WTC11 (cell line): Measurements from ENCODE around the gene TNFRSF6B. TPM values are rescaled to one million over a fixed set of nuclear protein-coding genes. Genes with fewer than 3 reads are reported as not detected.

ENCODE experiments used
- ATAC-seq: fragments of 200-7000 bp; cut with Tn5 transposase; 2 replicates; pipeline ENCODE4 v1.10.0; 2021; ENCODE audit warnings: mild to moderate bottlenecking, moderate library complexity
- CTCF ChIA-PET: fragments of 300-600 bp; sonication (Branson Sonifier 250); formaldehyde crosslinking; loops from one replicate; lab custom pipeline; 2021; ENCODE audit warnings: antibody characterized with exemption; lab: Charles Lee
- POLR2A ChIA-PET: fragments of 350-600 bp; sonication (Branson Sonifier 250); formaldehyde crosslinking; loops from one replicate; lab custom pipeline; 2021; ENCODE audit warnings: antibody characterized with exemption; lab: Charles Lee
- DNase-seq: peaks from one replicate; pipeline ENCODE4 v3.0.0; 2021; ENCODE audit warnings: low spot score
- H3K27ac Mint-ChIP-seq: 2 replicates; pipeline ENCODE4 v1.8.0; 2021; ENCODE audit warnings: mixed read lengths
- H3K27me3 Mint-ChIP-seq: 2 replicates; pipeline ENCODE4 v1.8.0; 2021; ENCODE audit warnings: low read depth, mild to moderate bottlenecking, moderate library complexity, mixed read lengths
- H3K36me3 Mint-ChIP-seq: 2 replicates; pipeline ENCODE4 v1.8.0; 2021; ENCODE audit warnings: mixed read lengths
- H3K4me1 Mint-ChIP-seq: 2 replicates; pipeline ENCODE4 v1.8.0; 2022; ENCODE audit warnings: mixed read lengths
- H3K4me3 Mint-ChIP-seq: 2 replicates; pipeline ENCODE4 v1.8.0; 2021; ENCODE audit warnings: mild to moderate bottlenecking, moderate library complexity, mixed read lengths
- H3K9me3 Mint-ChIP-seq: 2 replicates; pipeline ENCODE4 v1.8.0; 2021; ENCODE audit warnings: mixed read lengths
- ATF3 ChIP-seq: sonication (generic); formaldehyde crosslinking; conservative IDR thresholded peaks from 2 replicates; pipeline ENCODE4 v1.8.1; 2022; ENCODE audit warnings: mild to moderate bottlenecking, missing genetic modification reagents
- CREM ChIP-seq: sonication (generic); formaldehyde crosslinking; IDR thresholded peaks from 2 replicates; pipeline ENCODE4 v1.8.1; 2022; ENCODE audit warnings: mild to moderate bottlenecking, missing genetic modification reagents, moderate library complexity
- CTCF ChIP-seq: fragments of 200-600 bp; IDR thresholded peaks from 2 replicates; pipeline ENCODE4 v1.8.0; 2022; ENCODE audit warnings: antibody characterized with exemption
- ERG ChIP-seq: fragments of 250-450 bp; sonication (Bioruptor Pico); IDR thresholded peaks from 2 replicates; pipeline ENCODE4 v1.8.0; 2021; ENCODE audit warnings: mild to moderate bottlenecking
- FOXK1 ChIP-seq: sonication (generic); formaldehyde crosslinking; IDR thresholded peaks from 2 replicates; pipeline ENCODE4 v1.8.0; 2022; ENCODE audit warnings: mild to moderate bottlenecking, moderate library complexity, missing genetic modification reagents
- FOXP1 ChIP-seq: sonication (generic); formaldehyde crosslinking; IDR thresholded peaks from 2 replicates; pipeline ENCODE4 v1.8.0; 2022; ENCODE audit warnings: missing genetic modification reagents, mild to moderate bottlenecking, moderate library complexity, borderline replicate concordance
- FOXP4 ChIP-seq: sonication (generic); formaldehyde crosslinking; IDR thresholded peaks from 2 replicates; pipeline ENCODE4 v1.8.0; 2022; ENCODE audit warnings: mild to moderate bottlenecking, missing genetic modification reagents
- HMGA2 ChIP-seq: fragments of 250-450 bp; sonication (Bioruptor Pico); IDR thresholded peaks from 2 replicates; pipeline ENCODE4 v1.4.0; 2021; ENCODE audit warnings: mild to moderate bottlenecking, moderate library complexity
- MLX ChIP-seq: sonication (generic); formaldehyde crosslinking; IDR thresholded peaks from 2 replicates; pipeline ENCODE4 v1.8.1; 2023; ENCODE audit warnings: mild to moderate bottlenecking, missing genetic modification reagents, moderate library complexity
- PREB ChIP-seq: sonication (generic); formaldehyde crosslinking; IDR thresholded peaks from 2 replicates; pipeline ENCODE4 v1.8.1; 2022; ENCODE audit warnings: mild to moderate bottlenecking, missing genetic modification reagents, moderate library complexity, borderline replicate concordance
- TCF7 ChIP-seq: sonication (generic); formaldehyde crosslinking; IDR thresholded peaks from 2 replicates; pipeline ENCODE4 v1.8.0; 2022; ENCODE audit warnings: mild to moderate bottlenecking, low read depth, missing genetic modification reagents, moderate library complexity
- ZBTB21 ChIP-seq: sonication (generic); formaldehyde crosslinking; IDR thresholded peaks from 2 replicates; pipeline ENCODE4 v1.8.1; 2023; ENCODE audit warnings: mild to moderate bottlenecking, missing genetic modification reagents, borderline replicate concordance
- total RNA-seq: library from RNA; stranded (reverse); gene quantifications from 3 replicates; pipeline ENCODE4 v1.2.3, GENCODE V29; 2021
- TF ChIP-seq, protein P1 (sequence below): sonication (generic); formaldehyde crosslinking; IDR thresholded peaks from 2 replicates; pipeline ENCODE4 v1.8.1; 2022; ENCODE audit warnings: low read depth, mild to moderate bottlenecking, moderate library complexity, missing genetic modification reagents, borderline replicate concordance
- TF ChIP-seq, protein P2 (sequence below): fragments of 250-450 bp; sonication (Bioruptor Pico); IDR thresholded peaks from 2 replicates; pipeline ENCODE4 v1.9.0; 2021; ENCODE audit warnings: moderate library complexity, mild to moderate bottlenecking, inconsistent platforms, borderline replicate concordance
- TF ChIP-seq, protein P3 (sequence below): sonication (generic); formaldehyde crosslinking; IDR thresholded peaks from 2 replicates; pipeline ENCODE4 v1.8.1; 2022; ENCODE audit warnings: mild to moderate bottlenecking, moderate library complexity, missing genetic modification reagents
- TF ChIP-seq, protein P4 (sequence below): sonication (generic); formaldehyde crosslinking; IDR thresholded peaks from 2 replicates; pipeline ENCODE4 v1.8.0; 2023; ENCODE audit warnings: missing genetic modification reagents
- TF ChIP-seq, protein P5 (sequence below): sonication (generic); formaldehyde crosslinking; IDR thresholded peaks from 2 replicates; pipeline ENCODE4 v1.8.0; 2022; ENCODE audit warnings: missing genetic modification reagents

TNFRSF6B gene
- total RNA-seq, 1 experiment from 2014 or later = not detected

DNA sequence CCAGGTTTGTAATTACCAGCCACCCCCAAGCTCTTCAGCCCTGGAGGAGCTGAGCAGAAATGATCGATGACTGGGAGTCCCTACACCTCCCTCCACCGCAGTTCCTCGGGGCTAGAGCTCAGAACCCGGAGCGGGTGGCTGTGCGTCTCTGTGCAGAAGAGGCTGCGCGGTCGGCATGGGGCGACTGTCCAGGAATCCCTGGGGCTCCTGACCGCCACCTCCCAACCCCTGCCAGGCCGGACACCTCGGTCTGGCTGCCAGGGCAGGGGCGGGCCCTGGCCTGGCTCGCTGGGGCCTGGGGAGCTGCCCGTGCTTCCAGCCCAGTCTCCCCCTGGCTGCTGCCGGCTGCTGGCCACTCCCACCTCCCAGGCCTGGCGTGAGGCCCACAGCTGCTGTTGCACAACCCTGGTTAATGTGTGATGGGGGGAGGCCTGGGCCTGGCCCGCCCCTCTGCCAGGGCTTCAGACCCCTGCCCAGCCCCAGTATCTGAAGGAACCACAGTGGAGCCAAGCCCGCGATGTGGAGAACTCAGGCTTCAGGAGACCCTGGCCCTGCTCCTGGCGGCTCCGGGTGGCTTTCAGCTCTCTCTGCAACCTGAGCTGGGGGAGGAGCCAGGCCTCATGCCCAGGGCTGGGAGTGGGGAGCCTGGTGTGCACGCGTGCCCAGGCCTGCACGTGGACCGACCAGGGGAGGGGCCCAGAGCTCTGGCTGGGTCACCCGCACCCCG lies 44.3 kb downstream of the TNFRSF6B start (continued):
- TF ChIP-seq PREB (no peak), FOXK1 (CRISPR knock-in tag) (peak; percentile 69), TCF7 (CRISPR knock-in tag) (no peak)

DNA sequence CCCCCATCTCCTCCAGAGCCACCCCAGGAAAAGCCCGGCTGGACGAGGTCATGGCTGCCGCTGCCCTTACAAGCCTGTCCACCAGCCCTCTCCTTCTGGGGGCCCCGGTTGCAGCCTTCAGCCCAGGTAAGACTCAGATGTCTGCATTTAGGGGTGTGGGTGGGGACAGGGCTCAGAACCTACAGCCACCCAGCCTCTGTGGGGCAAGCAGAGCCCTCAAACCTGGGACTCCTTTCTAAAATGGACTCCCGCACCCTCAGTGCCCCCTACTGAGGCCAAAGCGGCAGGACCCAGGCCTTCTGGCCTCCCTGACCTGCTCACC lies 44.9 kb downstream of the TNFRSF6B start:
- Mint-ChIP-seq H3K4me3 (peak overlapping the region; percentile 43; the same call in 1 of the 2 replicates), H3K27me3 (no peaks in the 10 kb centered on the region), H3K4me1 (no peaks in the 10 kb centered on the region), H3K36me3 (0 out of 2 replicates have a peak, but pooled peaks cover 3% of the 10 kb centered on the region), H3K27ac (no peak overlapping the region), H3K9me3 (no peaks in the 10 kb centered on the region)
- ATAC-seq (no peak), DNase-seq (no peak)
- TF ChIP-seq ERG (no peak), FOXP1 (CRISPR knock-in tag) (no peak), HMGA2 (CRISPR knock-in tag) (no peak), MLX (CRISPR knock-in tag) (no peak), CREM (CRISPR knock-in tag) (no peak), ZBTB21 (CRISPR knock-in tag) (no peak), CTCF (no peak), FOXP4 (CRISPR knock-in tag) (no peak), ATF3 (CRISPR knock-in tag) (no peak)
- TF ChIP-seq, protein P1, sequence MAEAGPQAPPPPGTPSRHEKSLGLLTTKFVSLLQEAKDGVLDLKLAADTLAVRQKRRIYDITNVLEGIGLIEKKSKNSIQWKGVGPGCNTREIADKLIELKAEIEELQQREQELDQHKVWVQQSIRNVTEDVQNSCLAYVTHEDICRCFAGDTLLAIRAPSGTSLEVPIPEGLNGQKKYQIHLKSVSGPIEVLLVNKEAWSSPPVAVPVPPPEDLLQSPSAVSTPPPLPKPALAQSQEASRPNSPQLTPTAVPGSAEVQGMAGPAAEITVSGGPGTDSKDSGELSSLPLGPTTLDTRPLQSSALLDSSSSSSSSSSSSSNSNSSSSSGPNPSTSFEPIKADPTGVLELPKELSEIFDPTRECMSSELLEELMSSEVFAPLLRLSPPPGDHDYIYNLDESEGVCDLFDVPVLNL (CRISPR knock-in tag) = no peak
- TF ChIP-seq, protein P2, sequence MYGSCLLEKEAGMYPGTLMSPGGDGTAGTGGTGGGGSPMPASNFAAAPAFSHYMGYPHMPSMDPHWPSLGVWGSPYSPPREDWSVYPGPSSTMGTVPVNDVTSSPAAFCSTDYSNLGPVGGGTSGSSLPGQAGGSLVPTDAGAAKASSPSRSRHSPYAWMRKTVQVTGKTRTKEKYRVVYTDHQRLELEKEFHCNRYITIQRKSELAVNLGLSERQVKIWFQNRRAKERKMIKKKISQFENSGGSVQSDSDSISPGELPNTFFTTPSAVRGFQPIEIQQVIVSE (CRISPR knock-in tag) = no peak
- TF ChIP-seq, protein P3, sequence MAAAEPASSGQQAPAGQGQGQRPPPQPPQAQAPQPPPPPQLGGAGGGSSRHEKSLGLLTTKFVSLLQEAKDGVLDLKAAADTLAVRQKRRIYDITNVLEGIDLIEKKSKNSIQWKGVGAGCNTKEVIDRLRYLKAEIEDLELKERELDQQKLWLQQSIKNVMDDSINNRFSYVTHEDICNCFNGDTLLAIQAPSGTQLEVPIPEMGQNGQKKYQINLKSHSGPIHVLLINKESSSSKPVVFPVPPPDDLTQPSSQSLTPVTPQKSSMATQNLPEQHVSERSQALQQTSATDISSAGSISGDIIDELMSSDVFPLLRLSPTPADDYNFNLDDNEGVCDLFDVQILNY (CRISPR knock-in tag) = no peak
- TF ChIP-seq, protein P4, sequence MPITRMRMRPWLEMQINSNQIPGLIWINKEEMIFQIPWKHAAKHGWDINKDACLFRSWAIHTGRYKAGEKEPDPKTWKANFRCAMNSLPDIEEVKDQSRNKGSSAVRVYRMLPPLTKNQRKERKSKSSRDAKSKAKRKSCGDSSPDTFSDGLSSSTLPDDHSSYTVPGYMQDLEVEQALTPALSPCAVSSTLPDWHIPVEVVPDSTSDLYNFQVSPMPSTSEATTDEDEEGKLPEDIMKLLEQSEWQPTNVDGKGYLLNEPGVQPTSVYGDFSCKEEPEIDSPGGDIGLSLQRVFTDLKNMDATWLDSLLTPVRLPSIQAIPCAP (CRISPR knock-in tag) = no peak
- TF ChIP-seq, protein P5, sequence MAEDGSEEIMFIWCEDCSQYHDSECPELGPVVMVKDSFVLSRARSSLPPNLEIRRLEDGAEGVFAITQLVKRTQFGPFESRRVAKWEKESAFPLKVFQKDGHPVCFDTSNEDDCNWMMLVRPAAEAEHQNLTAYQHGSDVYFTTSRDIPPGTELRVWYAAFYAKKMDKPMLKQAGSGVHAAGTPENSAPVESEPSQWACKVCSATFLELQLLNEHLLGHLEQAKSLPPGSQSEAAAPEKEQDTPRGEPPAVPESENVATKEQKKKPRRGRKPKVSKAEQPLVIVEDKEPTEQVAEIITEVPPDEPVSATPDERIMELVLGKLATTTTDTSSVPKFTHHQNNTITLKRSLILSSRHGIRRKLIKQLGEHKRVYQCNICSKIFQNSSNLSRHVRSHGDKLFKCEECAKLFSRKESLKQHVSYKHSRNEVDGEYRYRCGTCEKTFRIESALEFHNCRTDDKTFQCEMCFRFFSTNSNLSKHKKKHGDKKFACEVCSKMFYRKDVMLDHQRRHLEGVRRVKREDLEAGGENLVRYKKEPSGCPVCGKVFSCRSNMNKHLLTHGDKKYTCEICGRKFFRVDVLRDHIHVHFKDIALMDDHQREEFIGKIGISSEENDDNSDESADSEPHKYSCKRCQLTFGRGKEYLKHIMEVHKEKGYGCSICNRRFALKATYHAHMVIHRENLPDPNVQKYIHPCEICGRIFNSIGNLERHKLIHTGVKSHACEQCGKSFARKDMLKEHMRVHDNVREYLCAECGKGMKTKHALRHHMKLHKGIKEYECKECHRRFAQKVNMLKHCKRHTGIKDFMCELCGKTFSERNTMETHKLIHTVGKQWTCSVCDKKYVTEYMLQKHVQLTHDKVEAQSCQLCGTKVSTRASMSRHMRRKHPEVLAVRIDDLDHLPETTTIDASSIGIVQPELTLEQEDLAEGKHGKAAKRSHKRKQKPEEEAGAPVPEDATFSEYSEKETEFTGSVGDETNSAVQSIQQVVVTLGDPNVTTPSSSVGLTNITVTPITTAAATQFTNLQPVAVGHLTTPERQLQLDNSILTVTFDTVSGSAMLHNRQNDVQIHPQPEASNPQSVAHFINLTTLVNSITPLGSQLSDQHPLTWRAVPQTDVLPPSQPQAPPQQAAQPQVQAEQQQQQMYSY = no peak
- CTCF ChIA-PET = interaction anchor here (1.0 to 2.1 kb wide), 16 partner anchors 8 to 342 kb away, joined by 3 to 33 read pairs (median 8); partner anchors contain the start of genes ARFRP1, PTK6, TPD52L2 and ZGPAT
- POLR2A ChIA-PET = interaction anchor here (1.0 to 1.5 kb wide), 4 partner anchors 34 to 881 kb away, joined by 3 to 8 read pairs (median 4); partner anchors contain the start of genes ARFRP1, TPD52L2 and ZGPAT
